Skeletal muscle cell (primary cell): ENCODE measurements around the gene SMIM1.
"Not testable (repeated sequence)": the region's sequence is repeated elsewhere in the genome, so short reads cannot be mapped to it uniquely, and the experiment has no call there.

Experiments
- DNase-seq: peaks from one replicate; pipeline ENCODE4 v3.0.0-alpha.2; 2010; ENCODE audit warnings: low read depth
- H3K4me3 ChIP-seq: 2 replicates; pipeline ENCODE4 v1.5.1; 2011; ENCODE audit warnings: low read depth, mild to moderate bottlenecking, control low read depth, low read length, moderate library complexity

SMIM1 gene, protein sequence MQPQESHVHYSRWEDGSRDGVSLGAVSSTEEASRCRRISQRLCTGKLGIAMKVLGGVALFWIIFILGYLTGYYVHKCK

DNA sequence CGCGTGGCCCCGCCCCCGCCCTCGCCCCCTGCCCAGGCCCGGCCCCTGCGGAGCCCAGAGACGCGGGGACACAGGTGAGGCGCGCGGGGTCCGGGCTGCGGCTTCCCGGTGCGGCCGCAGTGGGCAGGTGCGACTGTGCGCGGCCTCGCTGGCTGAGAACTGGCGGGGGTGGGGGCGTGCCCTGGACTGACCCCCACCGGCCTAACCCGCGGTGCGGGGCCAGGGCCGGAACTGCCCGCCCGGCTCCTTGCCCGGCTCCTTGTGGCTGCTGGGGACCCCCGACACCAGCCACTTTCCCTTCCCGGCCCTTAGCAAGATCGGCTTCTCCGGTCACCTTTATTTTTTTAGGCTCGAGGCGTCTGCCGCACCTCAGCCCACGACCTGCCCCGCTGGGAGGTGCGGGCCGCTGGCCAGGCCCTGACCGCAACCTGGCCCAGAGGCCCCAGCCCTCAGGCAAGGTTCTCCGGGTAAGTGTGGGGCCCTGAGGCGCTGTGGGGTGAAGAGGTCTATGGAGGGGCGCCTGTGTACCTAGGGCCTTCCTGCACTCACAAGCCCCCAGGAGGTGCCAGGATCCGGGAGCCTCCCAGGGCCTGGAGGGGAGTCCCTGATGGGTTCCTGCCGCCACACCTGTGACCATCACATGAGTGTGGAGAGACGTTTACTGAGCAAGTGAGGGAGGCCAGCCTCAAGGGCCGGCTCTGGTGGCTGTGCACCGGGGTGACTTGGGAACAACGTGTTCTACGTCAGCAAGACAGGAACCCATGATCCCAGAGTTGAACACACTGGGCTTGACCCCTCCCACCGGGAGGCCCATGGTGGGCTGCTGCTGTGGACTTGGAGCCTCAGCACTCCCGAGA lies at the start of gene SMIM1:
Gene SMIM1 (plus strand): TSS at position 35 of the 857 bp plus-strand sequence. CDS start 2,625 bp downstream, outside the sequence.
- H3K4me3 ChIP-seq: peak within 1 kb of the TSS; percentile 67
- DNase-seq: no peak

- H3K4me3 ChIP-seq: no peak overlapping the region
- DNase-seq: no peak
Measured at GRCh38 chr1:3722846-3723245, 49.7 kb upstream of the SMIM1 start.

DNA sequence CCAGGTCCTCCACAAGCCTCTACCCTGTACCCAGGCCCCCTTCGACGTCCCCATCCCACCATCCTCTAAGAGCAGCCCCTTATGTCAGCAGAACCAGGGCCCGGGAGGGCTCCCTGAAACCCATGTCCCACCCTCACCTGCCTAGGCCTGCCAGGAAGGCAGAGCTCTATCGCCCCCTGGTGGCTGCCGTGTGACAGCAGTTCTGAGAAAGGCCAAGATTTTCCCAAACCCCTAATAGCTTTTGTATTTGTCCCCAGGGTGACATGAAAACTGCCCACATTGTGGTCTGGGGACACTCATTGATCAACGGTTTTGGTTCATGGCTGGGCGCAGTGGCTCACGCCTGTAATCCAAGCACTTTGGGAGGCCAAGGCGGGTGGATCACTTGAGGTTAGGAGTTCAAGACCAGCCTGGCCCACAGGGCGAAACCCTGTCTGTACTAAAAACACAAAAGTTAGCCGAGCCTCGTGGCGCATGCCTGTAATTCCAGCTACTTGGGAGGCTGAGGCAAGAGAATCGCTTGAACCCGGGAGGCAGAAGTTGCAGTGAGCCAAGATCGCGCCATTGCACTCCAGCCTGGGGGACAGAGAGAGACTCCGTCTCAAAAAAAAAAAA lies 48.0 kb upstream of the SMIM1 start:
- DNase-seq: not testable (repeated sequence)

GRCh38 chr1:3725366-3725765 lies 47.2 kb upstream of the SMIM1 start:
- DNase-seq: no peak
- H3K4me3 ChIP-seq: no peak overlapping the region

More for the DNA sequence above, 48.0 kb upstream of the SMIM1 start:
- not testable (repeated sequence) for H3K4me3 ChIP-seq

GRCh38 chr1:3727042-3727824 lies 45.3 kb upstream of the SMIM1 start:
- no peak overlapping the region for H3K4me3 ChIP-seq
- no peak for DNase-seq

DNA sequence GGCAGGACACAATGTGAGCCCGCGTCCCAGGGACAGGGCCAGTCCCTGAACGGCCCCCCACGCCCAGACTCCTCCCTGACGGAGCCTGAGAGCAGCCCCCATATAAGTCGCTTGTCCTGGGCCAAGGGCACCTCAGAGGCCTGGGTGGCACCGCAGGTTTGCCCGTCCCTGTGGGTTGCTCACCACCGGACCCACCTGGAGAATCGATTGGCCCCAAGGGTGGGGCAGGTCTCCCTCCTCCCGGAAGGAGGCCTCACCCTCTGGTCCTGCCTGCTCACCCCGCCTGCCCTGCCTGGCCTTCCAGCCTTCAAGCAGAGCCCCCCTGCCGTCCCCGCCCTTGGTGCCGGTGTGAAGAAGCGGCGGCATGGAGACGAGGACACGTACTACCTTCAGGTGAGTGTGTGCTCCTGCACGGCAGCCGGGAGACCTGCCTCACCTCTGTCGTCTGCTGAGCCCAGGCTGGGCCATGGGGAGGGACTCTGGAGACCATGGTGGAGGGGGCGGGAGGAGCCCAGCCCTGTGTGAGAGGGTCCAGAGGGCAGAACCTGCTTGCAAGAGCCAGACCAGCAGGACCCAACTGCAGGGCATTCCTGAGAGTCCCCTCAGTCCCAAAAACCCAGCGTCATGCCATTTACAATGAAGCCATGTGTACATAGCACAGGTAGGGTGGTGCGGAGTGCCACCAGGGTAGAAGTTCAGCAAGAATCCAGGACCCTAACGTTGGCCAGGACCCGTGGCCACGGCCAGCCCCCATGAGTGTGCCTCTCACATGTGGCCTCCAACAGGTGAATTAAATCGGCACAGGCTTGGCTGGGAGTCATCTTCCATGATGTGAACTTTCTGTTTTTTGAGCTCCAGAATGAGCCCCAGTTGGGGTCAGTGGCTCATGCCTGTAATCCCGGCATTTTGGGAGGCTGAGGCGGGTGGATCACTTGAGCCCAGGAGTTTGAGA lies 44.4 kb upstream of the SMIM1 start:
- no peak overlapping the region for H3K4me3 ChIP-seq
- DNase-seq: no peak

GRCh38 chr1:3729594-3730542 lies 42.7 kb upstream of the SMIM1 start:
- no peak for DNase-seq

DNA sequence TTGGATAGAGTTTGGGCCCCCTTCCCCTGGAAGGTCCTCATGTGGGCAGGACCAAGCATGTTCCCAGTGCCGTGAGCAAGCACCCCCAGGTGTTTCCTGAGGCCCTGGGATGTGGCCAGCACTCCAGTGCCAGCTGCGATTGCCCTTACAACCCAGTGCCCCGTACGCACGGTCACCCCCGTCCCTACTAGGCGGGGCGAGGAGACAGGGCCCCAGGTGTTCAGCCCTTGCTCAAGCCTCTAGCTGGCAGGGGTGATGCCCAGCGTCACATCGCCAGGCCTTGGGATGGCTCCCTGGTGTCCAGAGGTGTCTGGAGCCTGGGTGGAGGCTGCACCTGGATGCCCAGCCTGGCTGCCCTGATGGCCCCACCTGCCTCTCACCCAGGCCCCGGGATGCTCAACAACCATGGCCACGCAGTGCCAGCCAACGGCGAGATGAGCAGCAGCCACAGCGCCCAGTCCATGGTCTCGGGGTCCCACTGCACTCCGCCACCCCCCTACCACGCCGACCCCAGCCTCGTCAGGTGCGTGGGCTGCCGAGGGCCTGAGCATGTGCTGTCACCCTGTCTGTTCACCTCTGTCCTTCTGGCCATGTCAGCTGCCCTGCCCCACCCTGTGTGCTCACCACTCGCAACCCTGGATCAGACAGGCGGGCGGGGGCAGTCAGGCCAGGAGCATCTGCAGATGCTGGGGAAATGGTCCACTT lies 41.9 kb upstream of the SMIM1 start:
- no peak overlapping the region for H3K4me3 ChIP-seq
- DNase-seq: no peak

More at GRCh38 chr1:3729594-3730542, 42.7 kb upstream of the SMIM1 start:
- no peak overlapping the region for H3K4me3 ChIP-seq

DNA sequence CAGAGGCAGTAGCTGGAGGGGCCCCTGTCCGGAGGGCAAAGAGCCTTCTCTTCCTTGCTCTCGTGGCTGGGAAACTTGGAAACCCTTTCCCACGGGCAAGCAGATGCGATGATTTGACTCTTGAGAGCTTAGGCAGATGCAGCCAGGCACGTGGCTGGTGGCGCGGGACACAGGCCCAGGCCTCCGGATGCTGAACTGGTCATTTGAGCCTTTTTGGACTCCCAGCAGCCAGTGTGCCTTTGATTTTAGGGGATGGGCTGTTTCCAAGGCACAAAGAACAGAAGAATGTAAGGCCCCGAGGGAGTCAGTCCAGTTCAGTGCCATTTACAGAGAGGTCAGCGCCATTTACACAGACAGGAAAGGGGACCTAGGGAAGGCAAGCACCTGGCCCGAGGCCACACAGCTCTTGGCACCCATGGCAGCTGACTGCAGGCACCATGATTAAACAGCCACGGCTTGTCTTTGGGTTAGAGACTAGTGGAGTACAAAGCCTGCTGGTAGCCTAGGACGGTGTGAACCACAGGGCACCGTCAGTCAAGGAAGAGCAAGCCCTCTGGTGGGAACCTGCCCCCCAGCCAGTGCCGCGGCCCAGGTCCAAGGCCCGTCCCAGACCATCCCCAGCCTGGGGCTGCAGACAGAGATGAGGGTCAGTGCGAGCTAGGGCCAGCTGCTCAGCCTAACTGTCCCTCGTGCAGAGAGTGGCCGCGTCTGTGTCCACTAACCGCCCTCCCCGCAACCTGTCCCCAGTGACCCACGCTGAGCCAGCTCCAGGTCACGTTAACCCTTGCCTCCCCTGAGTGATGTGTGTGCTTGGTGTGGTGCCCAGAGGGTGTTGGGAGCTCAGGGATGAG lies 40.7 kb upstream of the SMIM1 start:
- no peak for DNase-seq
- H3K4me3 ChIP-seq: no peak overlapping the region

DNA sequence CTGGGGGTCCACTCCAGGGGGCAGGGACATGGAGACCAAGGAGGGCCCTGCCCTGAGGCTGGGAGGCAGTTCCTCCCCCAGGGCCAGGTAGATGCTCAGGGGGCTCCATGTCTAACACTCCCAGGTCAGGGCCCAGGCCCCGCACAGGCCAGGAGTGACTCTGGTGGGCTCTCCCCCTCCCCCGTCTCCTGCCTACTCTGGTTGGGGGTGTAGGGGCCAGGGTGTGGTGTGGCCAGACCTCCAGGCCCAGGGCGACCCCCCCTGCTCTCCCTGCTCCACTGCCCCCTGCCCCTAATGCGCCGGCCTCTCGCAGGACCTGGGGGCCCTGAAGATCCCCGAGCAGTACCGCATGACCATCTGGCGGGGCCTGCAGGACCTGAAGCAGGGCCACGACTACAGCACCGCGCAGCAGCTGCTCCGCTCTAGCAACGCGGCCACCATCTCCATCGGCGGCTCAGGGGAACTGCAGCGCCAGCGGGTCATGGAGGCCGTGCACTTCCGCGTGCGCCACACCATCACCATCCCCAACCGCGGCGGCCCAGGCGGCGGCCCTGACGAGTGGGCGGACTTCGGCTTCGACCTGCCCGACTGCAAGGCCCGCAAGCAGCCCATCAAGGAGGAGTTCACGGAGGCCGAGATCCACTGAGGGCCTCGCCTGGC lies 40.0 kb upstream of the SMIM1 start:
- no peak for DNase-seq
- H3K4me3 ChIP-seq: no peak overlapping the region

- DNase-seq: no peak
- H3K4me3 ChIP-seq: no peak overlapping the region
Measured at GRCh38 chr1:3733094-3733882, 39.3 kb upstream of the SMIM1 start.

DNA sequence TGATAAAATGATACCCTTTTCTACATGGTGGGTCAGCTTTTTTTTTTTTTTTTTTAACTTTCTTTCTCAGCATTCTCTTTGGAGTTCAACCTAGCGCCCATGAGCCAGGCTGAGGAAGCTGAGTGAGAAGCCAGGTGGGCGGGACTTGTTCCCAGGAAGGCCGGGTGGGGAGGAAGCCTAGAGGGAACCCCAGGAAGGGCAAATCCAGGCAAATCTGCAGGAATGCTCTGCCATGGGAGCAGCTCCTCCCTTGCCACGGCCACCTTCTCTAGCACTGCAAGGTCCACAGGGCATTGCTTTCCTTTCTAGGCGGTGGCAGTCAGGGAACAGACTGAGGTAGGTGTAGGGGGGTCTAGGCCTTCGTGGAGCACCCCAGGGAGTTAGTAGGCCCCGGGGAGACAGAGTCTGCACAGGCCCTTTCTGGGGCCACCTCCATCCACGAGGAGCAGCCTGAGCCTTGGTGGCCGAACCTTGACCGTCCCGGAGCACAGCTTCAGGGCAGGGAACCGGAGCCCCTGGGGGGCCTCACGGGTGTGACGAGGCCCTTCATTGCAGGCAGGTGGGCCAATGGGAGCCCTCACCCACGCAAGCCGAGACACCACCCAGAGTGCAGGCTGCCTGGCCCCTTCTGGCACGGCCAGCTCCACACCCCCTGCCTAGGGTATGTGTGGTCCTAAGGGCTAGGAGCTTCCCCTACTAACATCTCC lies 38.5 kb upstream of the SMIM1 start:
- no peak for DNase-seq

GRCh38 chr1:3734602-3735001 lies 37.9 kb upstream of the SMIM1 start:
- no peak for DNase-seq
- H3K4me3 ChIP-seq: no peak overlapping the region

More for the DNA sequence above, 38.5 kb upstream of the SMIM1 start:
- no peak overlapping the region for H3K4me3 ChIP-seq

DNA sequence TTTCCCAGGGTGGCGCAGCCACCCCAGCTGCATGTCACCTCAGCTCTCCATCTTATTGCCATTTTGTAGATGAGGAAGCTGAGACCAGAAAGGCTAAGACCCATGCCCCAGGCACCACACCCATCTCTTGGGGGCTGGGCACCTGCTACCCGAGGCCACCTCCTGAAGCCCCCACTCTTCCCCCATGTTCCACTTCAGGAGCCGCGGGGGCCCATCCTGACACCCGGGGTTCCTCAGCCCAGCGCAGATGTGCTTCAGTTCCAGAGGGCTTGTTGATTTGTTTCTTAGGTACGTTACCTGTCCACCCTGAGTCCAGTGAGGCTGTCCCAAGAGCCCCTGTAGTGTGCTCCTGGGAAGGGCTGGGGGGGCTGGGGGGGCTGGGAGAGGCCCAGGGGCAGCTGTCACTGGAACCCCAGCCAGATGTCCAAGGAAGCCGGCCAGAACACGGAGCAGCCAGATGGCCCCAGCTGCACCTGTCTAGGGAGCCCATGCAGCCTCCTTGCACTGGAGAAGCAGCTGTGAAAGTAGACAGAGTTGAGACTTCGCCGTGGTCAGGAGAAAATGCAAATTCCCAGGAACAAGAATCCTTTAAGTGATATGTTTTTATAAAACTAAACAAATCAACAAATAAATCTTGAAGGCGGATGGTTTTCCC lies 37.4 kb upstream of the SMIM1 start:
- DNase-seq: no peak
- no peak overlapping the region for H3K4me3 ChIP-seq
